Measurements from ENCODE around the gene BARX2.

DNA sequence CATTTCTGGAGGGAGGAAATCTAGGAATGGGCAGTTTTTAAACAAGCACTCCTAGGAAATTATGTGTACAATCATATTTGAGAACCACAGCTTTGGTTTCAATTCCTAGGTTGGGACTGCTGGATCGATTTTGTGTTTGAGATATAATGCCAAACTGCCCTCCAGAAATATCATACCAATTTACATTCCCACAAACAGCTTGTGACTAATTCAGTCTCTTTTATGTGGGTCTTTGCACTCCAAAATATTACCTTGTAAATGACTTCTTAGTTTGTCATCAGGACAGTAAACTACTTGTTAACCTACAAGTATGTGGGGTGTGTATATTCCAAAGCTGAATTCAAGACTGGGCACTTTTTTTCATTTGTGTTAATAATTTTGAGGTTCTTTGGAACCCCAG lies 9.8 kb upstream of the BARX2 start:
- TF ChIP-seq TAF1 (IDR thresholded peaks at IDR 0.05; ENCODE audit: low read depth, low read length): no peak
- TF ChIP-seq POLR2A (IDR thresholded peaks at IDR 0.05; ENCODE audit: low read depth, low read length): no peak
- no peak for TF ChIP-seq POLR2AphosphoS5 (IDR thresholded peaks at IDR 0.05; ENCODE audit: low read depth, low read length)
- TF ChIP-seq PAX5 (IDR thresholded peaks at IDR 0.05; ENCODE audit: insufficient read depth, low read length, severe bottlenecking): no peak

Data from GM12891 (cell line).